T-helper 1 cell treated with Interleukin-12 subunit alpha and Interleukin-12 subunit beta and Interleukin-4 antibody, amounts not matched to agents 30 μg/mL and 1 μg/mL, for 36 hours (primary cell): ENCODE measurements around the gene ERBB2.
"Not testable (repeated sequence)": the region's sequence is repeated elsewhere in the genome, so short reads cannot be mapped to it uniquely, and the experiment has no call there.

Source experiments
- H3K27ac Mint-ChIP-seq: one replicate; pipeline ENCODE4 v1.8.0; 2021; ENCODE audit warnings: mild to moderate bottlenecking, mixed read lengths
- H3K27me3 Mint-ChIP-seq: one replicate; pipeline ENCODE4 v1.8.0; 2021; ENCODE audit warnings: low read depth, mixed read lengths
- H3K36me3 Mint-ChIP-seq: one replicate; pipeline ENCODE4 v1.8.0; 2021; ENCODE audit warnings: low read depth, mixed read lengths
- H3K4me1 Mint-ChIP-seq: one replicate; pipeline ENCODE4 v1.8.0; 2021; ENCODE audit warnings: low read depth, mixed read lengths
- H3K4me3 Mint-ChIP-seq: one replicate; pipeline ENCODE4 v1.8.0; 2021; ENCODE audit warnings: mild to moderate bottlenecking, moderate library complexity, mixed read lengths
- H3K9me3 Mint-ChIP-seq: one replicate; pipeline ENCODE4 v1.8.0; 2021; ENCODE audit warnings: mixed read lengths

The ERBB2 gene

GRCh38 chr17:39756380-39757079 lies 56.7 kb downstream of the ERBB2 start:
- Mint-ChIP-seq H3K4me1 (peaks cover 50% of the 10 kb centered on the region), H3K36me3 (peaks cover 9% of the 10 kb centered on the region), H3K9me3 (no peaks in the 10 kb centered on the region), H3K27me3 (no peaks in the 10 kb centered on the region), H3K27ac (peak overlapping the region; percentile 80), H3K4me3 (peak overlapping the region; percentile 41)

- Mint-ChIP-seq H3K9me3 (no peaks in the 10 kb centered on the region), H3K4me3 (peak overlapping the region; percentile 32), H3K36me3 (peaks cover 9% of the 10 kb centered on the region), H3K27me3 (no peaks in the 10 kb centered on the region), H3K27ac (peak overlapping the region; percentile 80), H3K4me1 (peaks cover 48% of the 10 kb centered on the region)
These were observed 57.4 kb downstream of the ERBB2 start for GRCh38 chr17:39757176-39757662.

- Mint-ChIP-seq H3K9me3 (no peaks in the 10 kb centered on the region), H3K4me1 (peaks cover 47% of the 10 kb centered on the region), H3K27me3 (no peaks in the 10 kb centered on the region), H3K36me3 (peaks cover 15% of the 10 kb centered on the region), H3K27ac (peak overlapping the region; percentile 80), H3K4me3 (peak overlapping the region; percentile 17)
These were observed 58.3 kb downstream of the ERBB2 start for GRCh38 chr17:39757931-39758873.

- H3K4me1 Mint-ChIP-seq = peaks cover 43% of the 10 kb centered on the region
- H3K4me3 Mint-ChIP-seq = no peak overlapping the region
- H3K9me3 Mint-ChIP-seq = no peaks in the 10 kb centered on the region
- H3K36me3 Mint-ChIP-seq = peaks cover 15% of the 10 kb centered on the region
- no peaks in the 10 kb centered on the region for H3K27me3 Mint-ChIP-seq
- no peak overlapping the region for H3K27ac Mint-ChIP-seq
These were observed 59.3 kb downstream of the ERBB2 start for GRCh38 chr17:39759204-39759603.

GRCh38 chr17:39761861-39762496 lies 62.1 kb downstream of the ERBB2 start:
- H3K9me3 Mint-ChIP-seq = peaks cover 5% of the 10 kb centered on the region
- peaks cover 38% of the 10 kb centered on the region for H3K36me3 Mint-ChIP-seq
- H3K4me3 Mint-ChIP-seq = no peak overlapping the region
- no peaks in the 10 kb centered on the region for H3K27me3 Mint-ChIP-seq
- peaks cover 31% of the 10 kb centered on the region for H3K4me1 Mint-ChIP-seq
- no peak overlapping the region for H3K27ac Mint-ChIP-seq

- no peak overlapping the region for H3K4me3 Mint-ChIP-seq
- no peak overlapping the region for H3K27ac Mint-ChIP-seq
- peaks cover 30% of the 10 kb centered on the region for H3K4me1 Mint-ChIP-seq
- peaks cover 47% of the 10 kb centered on the region for H3K36me3 Mint-ChIP-seq
- H3K9me3 Mint-ChIP-seq = peaks cover 5% of the 10 kb centered on the region
- no peaks in the 10 kb centered on the region for H3K27me3 Mint-ChIP-seq
These were observed 63.4 kb downstream of the ERBB2 start for GRCh38 chr17:39763051-39763820.

- H3K27me3 Mint-ChIP-seq, H3K27ac Mint-ChIP-seq, H3K4me3 Mint-ChIP-seq, H3K9me3 Mint-ChIP-seq: not testable (repeated sequence)
- Mint-ChIP-seq H3K36me3 (peaks cover 52% of the 10 kb centered on the region), H3K4me1 (peaks cover 28% of the 10 kb centered on the region)
These were observed 64.3 kb downstream of the ERBB2 start for GRCh38 chr17:39764171-39764570.

GRCh38 chr17:39765175-39765574 lies 65.3 kb downstream of the ERBB2 start:
- Mint-ChIP-seq H3K4me1 (peaks cover 37% of the 10 kb centered on the region), H3K36me3 (peaks cover 50% of the 10 kb centered on the region), H3K9me3 (peaks cover 5% of the 10 kb centered on the region), H3K27me3 (no peaks in the 10 kb centered on the region), H3K27ac (no peak overlapping the region), H3K4me3 (no peak overlapping the region)

GRCh38 chr17:39765766-39766165 lies 65.9 kb downstream of the ERBB2 start:
- no peaks in the 10 kb centered on the region for H3K27me3 Mint-ChIP-seq
- peaks cover 50% of the 10 kb centered on the region for H3K36me3 Mint-ChIP-seq
- no peak overlapping the region for H3K27ac Mint-ChIP-seq
- peaks cover 5% of the 10 kb centered on the region for H3K9me3 Mint-ChIP-seq
- H3K4me3 Mint-ChIP-seq = no peak overlapping the region
- peaks cover 43% of the 10 kb centered on the region for H3K4me1 Mint-ChIP-seq

- H3K36me3 Mint-ChIP-seq = peaks cover 54% of the 10 kb centered on the region
These were observed 67.3 kb downstream of the ERBB2 start for GRCh38 chr17:39767147-39767546.

GRCh38 chr17:39769974-39770587 lies 70.2 kb downstream of the ERBB2 start:
- H3K4me1 Mint-ChIP-seq = peaks cover 68% of the 10 kb centered on the region
- peaks cover 5% of the 10 kb centered on the region for H3K9me3 Mint-ChIP-seq
- H3K27me3 Mint-ChIP-seq = no peaks in the 10 kb centered on the region
- peaks cover 52% of the 10 kb centered on the region for H3K36me3 Mint-ChIP-seq
- peak overlapping the region; percentile 30 for H3K4me3 Mint-ChIP-seq
- H3K27ac Mint-ChIP-seq = peak overlapping the region; percentile 80

More at GRCh38 chr17:39767147-39767546, 67.3 kb downstream of the ERBB2 start:
- Mint-ChIP-seq H3K4me1 (peaks cover 52% of the 10 kb centered on the region), H3K9me3 (peaks cover 5% of the 10 kb centered on the region), H3K27ac (peak overlapping the region; percentile 62), H3K27me3 (no peaks in the 10 kb centered on the region), H3K4me3 (peak overlapping the region; percentile 43)

GRCh38 chr17:39772415-39772814 lies 72.6 kb downstream of the ERBB2 start:
- peaks cover 69% of the 10 kb centered on the region for H3K4me1 Mint-ChIP-seq
- H3K27me3 Mint-ChIP-seq = no peaks in the 10 kb centered on the region
- H3K9me3 Mint-ChIP-seq = no peaks in the 10 kb centered on the region
- H3K4me3 Mint-ChIP-seq = peak overlapping the region; percentile 67
- peak overlapping the region; percentile 86 for H3K27ac Mint-ChIP-seq
- H3K36me3 Mint-ChIP-seq = peaks cover 36% of the 10 kb centered on the region
